GM19455 (cell line): ENCODE measurements around the gene DUSP10.

ENCODE experiments used
- ATAC-seq: cut with Tn5 transposase; IDR thresholded peaks from one replicate; pipeline ENCODE4 v1.9.1; 2021; ENCODE audit not compliant: unreplicated experiment

DUSP10 gene

DNA sequence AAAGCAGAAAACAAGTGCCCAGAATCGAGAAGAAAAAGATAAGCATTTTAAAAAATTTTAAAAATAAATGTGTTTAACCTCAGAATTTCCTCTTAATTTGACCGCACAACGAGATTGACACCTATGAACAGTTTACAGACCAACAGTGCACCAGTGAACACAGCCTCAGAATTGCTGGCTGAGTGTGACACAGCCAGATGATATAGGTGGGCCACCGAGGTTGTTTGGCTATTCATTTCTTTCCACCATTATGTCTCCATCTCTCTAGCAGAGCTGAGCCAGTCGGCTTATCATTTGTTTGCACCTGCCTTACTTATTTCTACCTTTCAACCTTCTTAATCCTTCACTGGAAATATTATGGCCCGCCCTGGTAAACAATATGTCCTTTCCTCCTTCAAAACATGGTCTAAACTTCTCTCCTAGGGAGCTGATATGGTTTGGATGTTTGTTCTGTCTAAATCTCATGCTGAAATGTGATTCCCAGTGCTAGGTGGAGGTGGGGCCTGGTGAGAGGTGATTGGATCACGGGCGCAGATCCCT, 86.1 kb downstream of the DUSP10 start:
- ATAC-seq = no peak
